H4 (cell line): ENCODE measurements around the gene SETD9. TPM values are rescaled to one million over a fixed set of nuclear protein-coding genes. Genes with fewer than 3 reads are reported as not detected.

Experiments
- DNase-seq: peaks from one replicate; pipeline ENCODE4 v3.0.0-alpha.2; 2015; ENCODE audit warnings: low spot score
- total RNA-seq: library from RNA; depleted of rRNA; stranded (reverse); fragments of >200 nt; shearing (Covaris generic); gene quantifications from 2 replicates; pipeline ENCODE4 v1.2.3, GENCODE V29; 2014; rRNA removed

The SETD9 gene
- total RNA-seq, 1 experiment from 2014 or later, result 29.1 TPM

DNA sequence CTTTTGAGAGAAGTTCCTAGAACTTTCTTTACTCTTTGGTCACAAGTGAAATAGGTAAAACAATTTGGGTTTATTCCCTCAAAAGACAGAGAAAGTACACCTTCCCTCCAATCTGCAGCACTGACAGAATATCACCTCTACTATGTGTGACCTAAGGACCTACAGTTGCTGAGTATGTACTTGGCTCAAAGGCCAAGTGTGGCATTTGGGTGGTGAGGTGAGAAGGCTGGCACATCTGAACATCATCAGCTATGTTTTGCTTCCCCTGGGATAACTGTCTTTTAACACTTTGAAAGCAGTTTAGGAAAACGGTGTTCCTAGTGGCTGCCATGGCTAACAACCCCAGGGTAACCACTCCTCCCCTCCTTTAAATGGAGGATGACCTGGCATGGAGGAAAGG is 24.9 kb downstream of the SETD9 start:
- DNase-seq, result no peak

DNA sequence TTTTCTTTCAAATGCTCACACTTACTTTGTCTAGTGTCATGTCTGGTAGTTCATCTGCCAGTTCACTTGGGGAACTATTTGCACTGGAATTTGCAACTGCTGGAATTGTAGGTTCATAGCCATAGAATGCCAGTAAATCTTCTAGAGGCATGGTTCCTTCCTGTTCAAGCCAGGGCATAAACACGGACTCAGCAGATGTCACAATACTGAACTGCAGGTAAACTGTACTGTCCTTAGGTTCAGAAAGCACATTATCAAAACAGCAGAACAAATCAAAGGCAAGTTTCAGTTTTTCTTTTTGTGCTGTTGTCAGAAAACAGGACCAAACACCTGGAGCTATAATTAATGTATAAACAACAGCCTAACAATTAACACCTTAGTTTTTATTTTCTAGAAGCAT is 29.5 kb downstream of the SETD9 start:
- DNase-seq, result no peak

DNA sequence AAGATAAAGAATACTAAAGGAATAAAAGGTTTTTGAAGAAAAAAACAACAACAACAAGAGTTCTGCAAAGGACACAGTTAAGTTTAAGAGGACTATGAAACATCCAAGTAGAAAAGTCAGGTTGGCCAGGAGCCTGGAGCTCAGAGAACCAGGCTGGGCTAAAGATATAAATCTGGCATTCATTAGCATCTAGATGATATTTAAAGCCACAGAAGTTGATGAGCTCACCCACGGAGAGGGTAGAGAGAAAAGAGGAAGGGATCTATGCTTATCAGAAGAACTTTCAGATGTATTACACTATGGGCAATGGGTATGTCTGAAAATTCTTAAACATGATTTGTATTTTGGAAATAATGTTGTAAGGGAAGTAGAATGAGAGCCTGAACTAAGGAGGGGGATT is 32.6 kb downstream of the SETD9 start:
- no peak for DNase-seq

DNA sequence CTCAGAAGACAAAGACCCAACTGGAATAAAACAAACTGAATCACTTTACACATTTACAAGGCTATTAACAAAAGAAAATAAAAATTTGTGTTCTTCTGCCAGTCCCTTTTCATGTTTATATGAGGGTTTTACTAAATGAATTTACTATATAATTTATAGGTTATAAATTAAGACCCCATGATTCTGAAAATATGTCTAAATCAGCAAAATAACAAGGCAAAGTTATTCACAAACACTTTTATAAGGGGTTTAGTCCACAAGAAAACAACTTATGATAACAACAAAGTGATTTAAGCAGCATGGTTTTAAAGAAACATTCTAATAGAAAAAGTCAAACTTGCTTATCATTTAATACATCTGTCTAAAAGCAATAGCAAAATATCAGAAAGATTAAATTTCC is 37.7 kb downstream of the SETD9 start:
- DNase-seq, result no peak

DNA sequence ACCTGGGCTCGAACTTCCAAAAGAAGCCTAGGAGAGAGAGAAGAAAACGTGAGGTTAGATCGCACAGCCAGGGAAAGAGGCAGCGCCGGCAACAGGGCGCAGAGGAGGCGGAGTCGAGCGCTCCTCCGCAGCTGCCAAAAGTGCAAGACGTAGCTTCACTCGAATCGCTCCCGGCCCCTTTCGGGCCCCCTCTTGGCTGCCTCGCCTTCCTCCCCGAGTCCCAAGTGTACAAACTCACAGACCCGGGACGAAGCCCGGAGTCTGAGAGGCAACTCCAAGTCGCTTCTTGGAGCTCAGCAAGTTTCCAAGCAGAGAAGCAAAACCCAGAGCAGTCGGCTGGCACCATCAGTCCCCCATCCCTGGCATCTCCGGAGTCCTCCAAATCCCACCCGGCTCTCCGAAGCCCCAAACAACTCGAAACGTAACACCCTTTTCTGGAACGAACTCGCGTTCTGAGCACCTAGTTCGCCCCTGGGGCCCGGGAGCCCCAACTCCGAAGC is 41.3 kb downstream of the SETD9 start:
- peak; percentile 28 for DNase-seq

DNA sequence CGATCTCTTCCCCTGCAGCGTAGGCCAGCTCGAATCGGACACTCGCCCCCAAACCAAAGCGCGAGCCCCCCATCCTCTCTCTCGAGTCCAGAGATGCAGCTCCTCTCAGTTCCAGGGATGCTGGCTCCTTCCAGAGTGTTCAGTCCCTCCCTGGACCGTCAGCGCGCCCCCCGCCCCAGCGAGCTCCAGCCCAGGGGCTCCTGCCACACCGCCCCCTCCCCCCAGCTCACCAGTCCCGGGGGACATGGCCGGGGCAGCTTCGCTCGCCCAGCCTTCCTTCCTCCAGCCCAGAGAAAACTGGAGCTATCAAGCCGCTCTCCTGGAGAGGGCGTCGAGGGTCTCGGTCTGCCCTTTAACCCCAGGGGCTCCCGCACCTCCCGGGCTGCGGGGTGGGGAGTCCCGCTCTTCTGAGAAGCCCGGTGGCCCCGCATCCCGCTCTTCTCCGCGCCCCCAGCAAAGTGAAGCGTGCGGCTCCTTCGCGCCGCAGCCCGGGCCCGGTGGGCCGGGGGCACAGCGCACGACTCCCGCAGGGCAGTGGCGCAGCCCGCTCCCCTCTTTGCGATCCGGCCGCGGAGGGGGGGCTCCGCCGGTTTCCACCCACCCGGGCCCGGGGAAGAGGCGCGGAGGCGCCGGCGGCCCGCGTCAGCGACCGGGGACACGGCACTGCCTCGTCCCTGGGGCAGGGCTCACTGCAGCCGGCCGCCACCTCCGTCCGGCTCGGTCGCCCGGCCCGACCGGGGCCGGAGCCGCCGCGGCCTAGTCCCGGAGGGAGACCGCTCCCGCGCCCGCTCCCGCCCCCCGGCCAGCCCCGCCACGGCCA is 41.9 kb downstream of the SETD9 start:
- no peak for DNase-seq

DNA sequence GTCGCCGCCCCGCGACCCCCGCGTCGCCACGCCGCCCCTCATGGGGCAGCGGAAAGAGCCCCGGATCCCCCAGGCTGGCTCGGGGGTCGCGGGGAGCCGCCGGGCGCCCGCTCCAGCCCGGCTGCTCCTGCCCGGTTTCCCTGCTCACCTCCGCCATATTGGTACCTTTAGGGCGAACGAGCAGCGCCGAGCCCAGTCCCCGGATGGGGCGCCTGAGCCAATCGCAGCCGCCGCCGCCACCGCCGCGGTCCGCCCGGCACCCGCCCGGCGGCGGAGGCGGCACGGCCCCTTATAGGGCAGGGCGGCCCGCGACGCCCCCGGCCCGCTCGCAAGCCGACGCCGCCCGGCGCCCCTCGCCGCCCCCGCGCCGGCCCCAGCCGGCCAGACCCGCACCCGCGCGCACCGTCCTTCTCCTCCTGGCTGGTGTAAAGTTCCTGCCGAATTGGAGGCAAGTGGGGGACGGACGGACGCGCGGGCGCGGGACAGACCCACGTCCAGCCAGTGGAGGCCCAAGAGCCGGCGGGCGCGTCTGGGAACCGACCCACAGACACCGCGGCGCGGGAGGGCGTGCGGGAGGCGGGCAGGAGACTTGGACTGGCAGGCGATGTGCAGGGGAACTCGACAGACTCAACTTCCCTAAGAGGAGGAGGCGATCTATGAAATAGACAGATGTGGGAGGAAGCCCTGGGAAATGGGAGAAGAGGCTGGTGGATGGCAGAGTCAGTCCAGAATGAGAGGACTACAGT is 42.7 kb downstream of the SETD9 start, which contains the start of gene MIER3:
TSS of gene MIER3 (minus strand) at position 178 of the 746 bp plus-strand sequence. CDS start at position 157, 21 bp downstream.
- DNase-seq, result peak; percentile 52

DNA sequence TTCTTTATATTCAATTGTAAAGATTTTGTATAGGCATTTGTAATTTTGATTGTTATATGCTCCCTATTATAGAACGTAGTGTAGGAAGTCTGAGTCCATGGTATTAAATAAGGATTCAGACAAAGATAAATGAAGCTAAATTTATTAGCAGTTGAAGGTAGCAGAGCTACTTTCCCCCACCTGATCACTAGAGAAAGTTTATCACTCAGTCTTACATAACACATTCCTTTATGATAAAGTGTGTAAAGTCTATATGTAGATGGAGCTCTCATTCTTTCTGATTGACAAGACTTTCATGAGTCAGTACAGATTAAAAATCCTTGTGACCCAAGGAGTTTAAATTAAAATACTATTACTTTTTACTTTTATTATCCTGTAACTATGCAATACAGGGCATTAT is 44.9 kb downstream of the SETD9 start:
- DNase-seq, result no peak

DNA sequence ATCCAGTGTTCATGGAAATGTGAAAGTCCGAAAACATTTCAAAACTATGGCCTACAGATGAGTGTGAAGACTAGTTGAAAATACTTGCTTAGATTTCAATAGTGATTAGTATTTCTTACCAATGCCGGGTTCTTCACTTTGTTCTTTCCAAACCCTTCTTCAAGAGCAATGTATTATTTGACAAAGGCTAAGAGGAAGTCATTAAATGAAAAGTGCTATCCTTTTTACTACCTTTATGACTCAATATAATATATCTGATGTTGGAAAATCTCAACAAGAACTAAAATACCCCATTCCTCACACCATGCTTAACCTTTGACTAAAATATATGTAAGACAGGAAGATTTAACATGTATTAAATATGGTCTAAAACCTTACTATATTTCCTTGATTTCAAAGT is 49.2 kb downstream of the SETD9 start:
- no peak for DNase-seq

DNA sequence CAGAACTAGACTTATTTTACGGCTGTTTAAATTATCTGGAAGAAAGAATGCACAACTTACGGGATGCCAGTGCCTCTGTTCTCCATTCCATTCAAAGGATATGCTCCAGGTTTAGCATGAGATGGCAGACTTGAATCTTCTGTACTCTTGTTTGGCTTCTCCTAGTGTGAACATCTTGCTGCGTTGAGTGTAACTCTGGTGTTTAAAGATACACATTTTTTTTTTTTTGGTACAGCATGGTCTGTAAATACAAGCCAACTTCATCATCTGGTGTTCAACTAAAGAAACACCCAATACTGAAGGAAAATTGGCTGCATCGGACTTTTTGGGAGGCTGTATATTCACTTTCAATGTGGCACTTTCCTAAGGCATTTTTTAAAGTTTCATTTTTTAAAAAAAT is 49.9 kb downstream of the SETD9 start:
- no peak for DNase-seq

DNA sequence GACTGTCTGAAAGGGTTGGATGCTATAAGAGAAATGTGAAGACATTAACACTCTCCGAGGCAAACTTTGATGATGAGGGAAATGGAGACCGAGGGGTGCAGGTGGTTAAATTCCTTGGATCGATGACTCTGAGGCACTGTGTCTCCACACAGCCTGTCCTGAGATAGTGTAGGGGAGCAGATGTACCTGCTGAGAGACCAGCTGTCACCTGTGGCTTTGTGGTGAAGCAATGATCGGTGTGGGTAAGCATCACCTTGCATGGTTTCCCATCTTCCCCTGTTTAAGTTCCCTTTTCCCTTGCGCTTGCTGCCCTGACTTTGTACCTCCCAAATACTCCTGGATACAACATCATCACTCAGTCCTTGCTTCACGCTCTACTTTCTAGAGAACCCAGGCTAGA is 52.4 kb downstream of the SETD9 start:
- DNase-seq, result no peak

DNA sequence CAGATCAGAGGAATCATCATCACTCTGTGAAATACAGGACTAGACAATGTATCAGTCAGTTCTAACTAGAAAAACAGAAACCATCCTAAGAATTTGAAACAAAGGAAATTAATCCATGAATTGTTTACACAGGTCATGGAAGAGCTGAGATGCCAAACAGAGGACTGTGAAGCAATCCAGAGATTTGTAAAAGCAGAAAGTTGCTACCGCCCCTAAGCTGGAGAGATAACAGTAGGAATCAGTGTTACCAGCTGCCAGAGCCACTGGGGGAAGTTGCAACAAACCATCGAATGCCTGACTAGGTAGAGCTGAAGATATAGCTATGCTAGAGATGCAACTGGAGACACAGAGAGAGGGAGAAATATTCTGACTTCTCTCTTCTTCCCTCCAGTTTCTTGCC is 52.9 kb downstream of the SETD9 start:
- DNase-seq, result no peak

DNA sequence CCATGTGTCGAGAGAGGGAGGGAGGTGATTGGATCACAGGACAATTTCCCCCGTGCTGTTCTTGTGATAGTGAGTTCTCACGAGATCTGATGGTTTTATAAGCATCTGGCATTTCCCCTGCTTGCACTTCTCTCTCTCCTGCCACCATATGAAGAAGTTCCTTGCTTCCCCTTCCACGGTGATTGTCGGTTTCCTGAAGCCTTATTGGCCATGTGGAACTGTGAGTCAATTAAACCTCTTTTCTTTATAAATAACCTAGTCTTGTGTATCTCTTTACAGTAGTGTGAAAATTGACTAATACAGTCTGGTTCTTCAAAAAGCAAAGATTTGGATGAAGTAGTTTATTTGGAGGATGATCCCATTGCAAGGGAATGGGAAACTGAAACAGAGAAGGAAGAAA is 53.9 kb downstream of the SETD9 start:
- no peak for DNase-seq

DNA sequence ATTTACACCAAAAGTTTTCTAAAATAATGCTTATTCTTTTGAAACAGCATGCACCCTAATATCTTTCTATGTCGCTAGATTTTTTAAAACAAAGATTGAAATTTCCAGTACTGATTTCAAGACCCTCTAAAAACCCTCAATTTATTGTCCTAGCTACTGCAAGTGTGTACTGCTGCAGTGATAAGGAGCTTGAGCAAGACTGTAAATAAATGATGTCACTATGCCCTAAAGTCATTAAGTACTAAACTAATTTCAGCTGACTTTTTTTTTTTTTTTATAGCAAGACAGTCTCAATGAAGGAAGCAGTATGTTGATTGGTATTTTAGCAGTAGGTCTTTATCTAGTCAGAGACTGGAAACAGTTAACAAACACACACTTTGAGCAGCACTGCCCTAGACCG is 54.8 kb downstream of the SETD9 start:
- no peak for DNase-seq

Other genes starting within 250 kb of the SETD9 start
- gene MAP3K1, start 94.0 kb upstream of the SETD9 start, total RNA-seq, result 5.7 and 7.2 TPM in 2 replicates
- gene MIER3, start 42.5 kb downstream of the SETD9 start, total RNA-seq, result 47.1 and 51.8 TPM in 2 replicates